HG03558 (cell line): ENCODE results near the gene CHD9NB.

Source experiments
- ATAC-seq: cut with Tn5 transposase; IDR thresholded peaks from one replicate; pipeline ENCODE4 v1.9.1; 2021; ENCODE audit warnings: moderate number of reproducible peaks; ENCODE audit not compliant: unreplicated experiment; ENCODE audit errors: extremely low read depth

Gene CHD9NB

GRCh38 chr16:53036066-53036465, 16.6 kb downstream of the CHD9NB start:
- no peak for ATAC-seq

DNA sequence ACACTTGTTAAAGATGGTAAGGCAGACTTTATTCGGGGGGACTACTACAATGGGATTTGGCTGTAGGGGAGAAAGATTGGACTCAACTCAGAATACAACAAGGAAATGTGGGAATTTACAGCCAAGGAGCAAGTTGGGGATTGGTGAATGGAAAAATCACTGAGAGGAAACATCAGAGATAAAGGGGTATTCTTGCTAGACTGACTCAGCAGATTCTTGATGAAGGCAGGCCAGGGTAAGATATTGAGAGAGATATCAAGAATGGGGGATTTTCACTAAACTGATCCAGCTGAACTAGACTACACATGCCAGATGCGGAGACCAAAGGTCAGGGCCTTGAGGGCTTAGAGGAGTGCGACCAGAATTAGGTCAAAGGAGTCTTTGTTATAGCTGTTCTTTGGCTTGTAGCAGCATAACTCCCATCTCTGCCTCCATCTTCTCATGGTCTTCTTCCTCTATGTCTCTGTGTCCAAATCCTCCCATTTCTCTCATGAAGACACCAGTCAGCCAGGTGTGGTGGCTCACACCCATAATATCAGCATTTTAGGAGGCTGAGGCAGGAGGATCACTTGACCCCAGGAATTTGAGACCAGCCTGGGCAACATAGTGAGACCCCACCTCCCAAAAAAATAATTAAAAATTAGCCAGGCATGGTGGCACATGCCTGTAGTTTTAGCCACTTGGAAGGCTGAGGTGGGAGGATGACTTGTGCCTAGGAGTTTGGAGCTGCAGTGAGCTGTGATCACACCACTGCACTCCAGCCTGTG, 17.3 kb downstream of the CHD9NB start:
- no peak for ATAC-seq

DNA sequence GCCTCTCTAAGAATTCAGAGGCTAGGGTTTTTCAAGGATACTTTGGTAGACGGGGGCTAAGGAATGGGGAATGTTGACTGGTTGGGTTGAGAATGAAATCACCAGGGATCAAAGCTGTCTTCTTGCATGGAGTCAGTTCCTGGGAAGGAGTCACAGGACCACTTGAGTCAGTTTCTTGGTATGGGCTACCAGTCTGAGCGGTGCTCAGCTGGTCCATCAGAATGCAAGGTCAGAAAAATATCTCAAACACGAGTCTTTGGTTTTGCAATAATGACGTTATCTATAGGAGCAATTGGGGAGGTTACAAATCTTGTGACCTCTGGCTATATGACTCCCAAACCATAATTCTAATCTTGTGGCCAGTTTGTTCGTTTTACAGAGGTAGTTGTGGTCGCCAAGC, 18.4 kb downstream of the CHD9NB start:
- no peak for ATAC-seq

- no peak for ATAC-seq
These were observed 21.3 kb downstream of the CHD9NB start for GRCh38 chr16:53031323-53031942.

DNA sequence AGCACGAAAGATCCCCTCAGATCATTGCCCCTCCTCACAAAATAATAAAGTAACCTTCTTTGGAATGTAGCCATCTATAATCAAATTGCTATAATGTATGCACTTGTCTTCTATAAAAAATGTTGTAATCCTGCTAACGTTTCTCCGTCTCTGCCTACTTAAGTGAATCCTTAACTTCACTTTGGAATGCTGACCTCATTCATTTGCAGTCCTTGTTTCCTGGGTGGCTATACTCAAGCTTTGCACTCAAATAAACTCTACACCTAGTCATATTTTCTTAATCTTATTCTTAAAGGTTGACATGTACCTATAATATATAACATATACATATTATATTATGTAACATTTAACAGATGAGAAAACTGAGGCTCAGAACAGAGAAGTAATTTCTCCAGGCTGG, 22.7 kb downstream of the CHD9NB start:
- ATAC-seq: no peak

GRCh38 chr16:53024045-53024444, 28.7 kb downstream of the CHD9NB start:
- ATAC-seq: no peak

GRCh38 chr16:53022374-53022773, 30.3 kb downstream of the CHD9NB start:
- no peak for ATAC-seq

DNA sequence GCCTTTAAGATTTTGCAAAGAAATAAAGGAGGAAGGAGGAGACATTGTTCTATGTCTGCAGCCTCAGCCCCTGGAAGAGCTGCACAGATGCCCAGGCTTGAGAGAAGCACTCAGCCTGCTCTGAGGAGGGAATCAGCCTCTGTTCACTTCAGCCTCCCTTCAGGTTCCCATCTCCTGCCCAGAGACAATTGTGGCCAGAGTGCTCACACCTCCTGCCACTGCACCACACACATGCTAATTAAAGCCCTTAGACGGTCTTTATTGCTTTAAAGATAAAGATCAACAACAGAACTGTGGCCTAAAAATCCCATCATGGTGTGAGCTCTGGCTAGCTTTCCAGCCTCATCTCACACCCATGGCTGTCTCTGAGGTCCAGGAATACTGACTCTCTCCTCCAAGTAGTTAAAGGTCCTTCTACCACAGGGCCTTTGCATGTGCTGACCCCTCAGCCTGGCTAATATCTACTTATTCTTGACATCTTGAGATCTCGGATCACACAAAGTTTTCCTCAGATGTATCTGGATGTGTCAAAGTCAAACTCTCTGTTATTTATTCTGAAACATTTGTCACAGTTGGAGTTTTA, 33.8 kb downstream of the CHD9NB start:
- no peak for ATAC-seq

GRCh38 chr16:53014287-53014686, 38.4 kb downstream of the CHD9NB start:
- ATAC-seq: no peak

- ATAC-seq: no peak
These were observed 45.6 kb downstream of the CHD9NB start for GRCh38 chr16:53007095-53007494.

DNA sequence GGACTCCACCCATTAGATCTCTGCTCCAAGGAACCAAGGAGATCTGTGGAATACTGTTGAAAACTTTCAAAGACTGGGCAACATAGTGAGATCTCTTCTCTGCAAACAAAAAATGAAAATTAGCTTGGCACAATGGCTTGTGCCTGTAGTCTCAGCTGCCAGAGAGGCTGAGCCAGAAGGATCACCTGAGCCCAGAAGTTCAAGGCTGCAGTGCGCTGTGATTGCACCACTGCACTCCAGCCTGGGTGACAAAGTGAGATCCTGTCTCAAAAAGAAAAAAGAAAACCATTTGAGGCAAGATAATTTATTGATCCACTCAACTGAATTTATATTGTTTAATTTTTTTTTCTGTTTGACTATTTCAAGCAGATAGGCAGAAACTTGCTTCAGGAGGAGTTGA, 54.8 kb downstream of the CHD9NB start:
- ATAC-seq: no peak

- ATAC-seq: no peak
These were observed 57.8 kb downstream of the CHD9NB start for GRCh38 chr16:52994942-52995341.

GRCh38 chr16:52993179-52993578, 59.5 kb downstream of the CHD9NB start:
- no peak for ATAC-seq

DNA sequence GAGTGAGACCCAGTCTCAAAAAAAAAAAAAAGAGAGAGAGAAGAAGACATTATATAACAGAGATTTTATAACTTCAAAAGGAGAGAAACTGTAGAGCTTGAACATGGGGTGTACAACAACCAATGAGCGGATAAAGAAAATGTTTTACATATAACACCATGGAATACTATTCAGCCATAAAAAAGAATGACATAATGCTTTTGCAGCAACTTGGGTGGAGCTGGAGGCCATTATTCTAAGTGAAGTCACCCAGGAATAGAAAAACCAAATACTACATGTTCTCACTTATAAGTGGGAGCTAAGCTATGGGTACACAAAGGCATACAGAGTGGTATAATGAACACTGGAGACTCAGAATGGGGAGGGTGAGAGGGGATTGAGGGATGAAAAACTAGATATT, 61.1 kb downstream of the CHD9NB start:
- no peak for ATAC-seq
